HepG2 (cell line): ENCODE results near the gene ZNF248. TPM values are rescaled to one million over a fixed set of nuclear protein-coding genes. Genes with fewer than 3 reads are reported as not detected.

Experiments used
- ATF2 ChIP-seq: sonication (generic); formaldehyde crosslinking; IDR thresholded peaks from 2 replicates; pipeline ENCODE4 v1.4.0; 2020; ENCODE audit warnings: missing genetic modification reagents
- FLYWCH1 ChIP-seq: sonication (generic); formaldehyde crosslinking; IDR thresholded peaks from 2 replicates; pipeline ENCODE4 v1.8.1; 2023; ENCODE audit warnings: mild to moderate bottlenecking, missing genetic modification reagents
- GPN1 ChIP-seq: sonication (generic); formaldehyde crosslinking; IDR thresholded peaks from 2 replicates; pipeline ENCODE4 v1.5.1; 2020; ENCODE audit warnings: missing genetic modification reagents, borderline replicate concordance
- KAT8 ChIP-seq: IDR thresholded peaks from 2 replicates; pipeline ENCODE4 v1.6.1; 2016; ENCODE audit warnings: missing genetic modification reagents, missing compliant biosample characterization
- MTF2 ChIP-seq: sonication (generic); formaldehyde crosslinking; IDR thresholded peaks from 2 replicates; pipeline ENCODE4 v1.5.0; 2020; ENCODE audit warnings: missing genetic modification reagents, borderline replicate concordance
- NFE2L2 ChIP-seq: fragments of 150-350 bp; IDR thresholded peaks from 2 replicates; pipeline ENCODE4 v1.6.1; 2014; ENCODE audit warnings: low read length
- NR2F6 ChIP-seq, 2 experiments: IDR thresholded peaks; 2 replicates each; pipeline ENCODE4 v1.6.1; 2016; ENCODE audit warnings: antibody characterized with exemption in 1 of 2, mild to moderate bottlenecking in 1 of 2
- NR3C1 ChIP-seq: sonication (generic); formaldehyde crosslinking; IDR thresholded peaks from 2 replicates; pipeline ENCODE4 v1.4.0; 2020; ENCODE audit warnings: missing genetic modification reagents
- PPARG ChIP-seq: conservative IDR thresholded peaks from 2 replicates; pipeline ENCODE4 v1.6.1; 2016; ENCODE audit warnings: missing biosample characterization, missing genetic modification reagents
- RARA ChIP-seq: IDR thresholded peaks from 2 replicates; pipeline ENCODE4 v1.6.1; 2016; ENCODE audit warnings: missing genetic modification reagents, missing compliant biosample characterization
- RFXAP ChIP-seq: sonication (generic); formaldehyde crosslinking; IDR thresholded peaks from 2 replicates; pipeline ENCODE4 v1.4.0; 2020; ENCODE audit warnings: missing genetic modification reagents, borderline replicate concordance
- SRF ChIP-seq: IDR thresholded peaks from 2 replicates; pipeline ENCODE4 v1.6.1; 2011; ENCODE audit warnings: mild to moderate bottlenecking, low read depth, low read length, moderate library complexity
- XBP1 ChIP-seq: sonication (generic); formaldehyde crosslinking; IDR thresholded peaks from 2 replicates; pipeline ENCODE4 v1.5.0; 2020; ENCODE audit warnings: missing genetic modification reagents
- ZNF296 ChIP-seq: sonication (generic); formaldehyde crosslinking; conservative IDR thresholded peaks from 2 replicates; pipeline ENCODE4 v1.5.0; 2020; ENCODE audit warnings: mild to moderate bottlenecking, missing genetic modification reagents
- ZNF337 ChIP-seq: sonication (generic); formaldehyde crosslinking; IDR thresholded peaks from 2 replicates; pipeline ENCODE4 v1.5.1; 2020; ENCODE audit warnings: missing genetic modification reagents, low read depth, mild to moderate bottlenecking, borderline replicate concordance
- ZNF446 ChIP-seq: sonication (generic); formaldehyde crosslinking; IDR thresholded peaks from 2 replicates; pipeline ENCODE4 v1.5.0; 2020; ENCODE audit warnings: mild to moderate bottlenecking, missing genetic modification reagents
- ZNF503 ChIP-seq: sonication (generic); formaldehyde crosslinking; IDR thresholded peaks from 2 replicates; pipeline ENCODE4 v1.4.0; 2020; ENCODE audit warnings: missing genetic modification reagents
- ZNF546 ChIP-seq: sonication (generic); formaldehyde crosslinking; conservative IDR thresholded peaks from 2 replicates; pipeline ENCODE4 v1.8.1; 2023; ENCODE audit warnings: mild to moderate bottlenecking, missing genetic modification reagents
- ZNF564 ChIP-seq: sonication (generic); formaldehyde crosslinking; IDR thresholded peaks from 2 replicates; pipeline ENCODE4 v1.8.1; 2023; ENCODE audit warnings: mild to moderate bottlenecking, missing genetic modification reagents
- ZNF878 ChIP-seq: sonication (generic); formaldehyde crosslinking; IDR thresholded peaks from 2 replicates; pipeline ENCODE4 v1.8.1; 2023; ENCODE audit warnings: mild to moderate bottlenecking, missing genetic modification reagents, moderate library complexity
- polyA plus RNA-seq, 8 experiments: library from polyadenylated mRNA; depleted of rRNA in 3 of 8; stranded (reverse) in 7 of 8; unstranded in 1 of 8; fragments of >200 nt; fragmentation: Illumina TruSeq in 4 of 8; extraction: Trizol in 4 of 8; gene quantifications; 2 replicates each; pipeline versions ENCODE4 v1.2.1 to v1.2.3, GENCODE V29; 2011 to 2016; ENCODE audit warnings: low read depth in 4 of 8, missing spikeins in 1 of 8, mixed read lengths in 1 of 8; ENCODE audit not compliant: insufficient read depth in 1 of 8
- total RNA-seq, 5 experiments: library from RNA; depleted of rRNA; stranded (reverse); fragments of >200 nt; fragmentation: Illumina TruSeq; extraction: Trizol; gene quantifications; 2 replicates each; pipeline ENCODE4 v1.2.3, GENCODE V29; 2016; ENCODE audit warnings: low read depth in 1 of 5
- TF ChIP-seq, protein P1 (sequence below): sonication (generic); formaldehyde crosslinking; IDR thresholded peaks from 2 replicates; pipeline ENCODE4 v1.8.1; 2022; ENCODE audit warnings: low read depth, mild to moderate bottlenecking, missing genetic modification reagents

Gene ZNF248
- total and polyA plus RNA-seq, 2 of the 13 experiments (the other 11 are each of a cell fraction or from before 2014, with no cell fraction given): 12.8 to 13.3 TPM

DNA sequence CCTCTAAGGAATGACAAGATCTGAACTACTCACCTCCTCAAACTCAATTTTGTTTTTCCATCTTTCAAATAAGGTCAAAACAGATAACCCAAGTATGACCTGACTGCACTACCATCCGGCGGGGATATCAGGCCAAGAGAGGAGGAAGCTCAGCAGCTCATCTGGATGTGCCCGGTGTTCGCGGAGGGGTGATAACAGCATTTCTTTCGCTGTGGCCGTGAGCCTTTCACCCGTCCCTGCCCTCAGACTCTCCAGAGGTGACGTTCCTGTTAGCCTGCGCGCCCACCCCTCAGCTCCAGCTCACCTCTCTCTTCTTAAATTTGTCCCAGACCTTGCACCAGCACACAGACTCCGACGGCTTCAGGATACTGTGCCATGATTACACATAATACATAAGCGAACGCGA lies 526 bp downstream of the ZNF248 start (continued):
- TF ChIP-seq ZNF503 (CRISPR knock-in tag) (no peak), NR2F6 (IDR thresholded peaks at IDR 0.05) (0 out of 2 replicates have a peak, but pooled peaks have one; percentile 14), NR2F6 (CRISPR knock-in tag; IDR thresholded peaks at IDR 0.05) (no peak), RFXAP (CRISPR knock-in tag) (no peak), ZNF564 (no peak; the same call in 1 of the 2 replicates), PPARG (CRISPR knock-in tag) (no peak), ZNF296 (CRISPR knock-in tag) (peak; percentile 7; the same call in 1 of the 2 replicates), FLYWCH1 (CRISPR knock-in tag) (no peak), ZNF337 (CRISPR knock-in tag) (no peak), NR3C1 (CRISPR knock-in tag) (no peak), GPN1 (no peak), RARA (CRISPR knock-in tag) (no peak), SRF (no peak), NFE2L2 (no peak), ATF2 (CRISPR knock-in tag) (0 out of 2 replicates have a peak, but pooled peaks have one; percentile 6), KAT8 (CRISPR knock-in tag) (no peak), ZNF446 (CRISPR knock-in tag) (no peak), XBP1 (CRISPR knock-in tag) (no peak), ZNF878 (CRISPR knock-in tag) (0 out of 2 replicates have a peak, but pooled peaks have one; percentile 2), ZNF546 (CRISPR knock-in tag) (0 out of 2 replicates have a peak, but pooled peaks have one; percentile 6), MTF2 (0 out of 2 replicates have a peak, but pooled peaks have one; percentile 14)
- TF ChIP-seq, protein P1, sequence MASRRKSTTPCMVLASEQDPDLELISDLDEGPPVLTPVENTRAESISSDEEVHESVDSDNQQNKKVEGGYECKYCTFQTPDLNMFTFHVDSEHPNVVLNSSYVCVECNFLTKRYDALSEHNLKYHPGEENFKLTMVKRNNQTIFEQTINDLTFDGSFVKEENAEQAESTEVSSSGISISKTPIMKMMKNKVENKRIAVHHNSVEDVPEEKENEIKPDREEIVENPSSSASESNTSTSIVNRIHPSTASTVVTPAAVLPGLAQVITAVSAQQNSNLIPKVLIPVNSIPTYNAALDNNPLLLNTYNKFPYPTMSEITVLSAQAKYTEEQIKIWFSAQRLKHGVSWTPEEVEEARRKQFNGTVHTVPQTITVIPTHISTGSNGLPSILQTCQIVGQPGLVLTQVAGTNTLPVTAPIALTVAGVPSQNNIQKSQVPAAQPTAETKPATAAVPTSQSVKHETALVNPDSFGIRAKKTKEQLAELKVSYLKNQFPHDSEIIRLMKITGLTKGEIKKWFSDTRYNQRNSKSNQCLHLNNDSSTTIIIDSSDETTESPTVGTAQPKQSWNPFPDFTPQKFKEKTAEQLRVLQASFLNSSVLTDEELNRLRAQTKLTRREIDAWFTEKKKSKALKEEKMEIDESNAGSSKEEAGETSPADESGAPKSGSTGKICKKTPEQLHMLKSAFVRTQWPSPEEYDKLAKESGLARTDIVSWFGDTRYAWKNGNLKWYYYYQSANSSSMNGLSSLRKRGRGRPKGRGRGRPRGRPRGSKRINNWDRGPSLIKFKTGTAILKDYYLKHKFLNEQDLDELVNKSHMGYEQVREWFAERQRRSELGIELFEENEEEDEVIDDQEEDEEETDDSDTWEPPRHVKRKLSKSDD (CRISPR knock-in tag): no peak
